ENCODE results near the gene RPS10.
A peak's percentile ranks its signal among the peaks of the same experiment; 100 is the strongest.

RPS10 gene

GRCh38 chr6:34425498-34426410 is at the start of gene RPS10:
TSS of gene RPS10 (minus strand) at chr6:34426069. CDS start at chr6:34425221, 848 bp downstream.
- DNase-seq = peak; percentile 79

GRCh38 chr6:34475238-34475682 is 49.4 kb upstream of the RPS10 start:
- DNase-seq = no peak

GRCh38 chr6:34474754-34475153 is 48.9 kb upstream of the RPS10 start:
- DNase-seq = no peak

GRCh38 chr6:34473967-34474366 is 48.1 kb upstream of the RPS10 start:
- DNase-seq = no peak

GRCh38 chr6:34472425-34472824 is 46.6 kb upstream of the RPS10 start:
- DNase-seq = no peak

GRCh38 chr6:34469499-34469898 is 43.6 kb upstream of the RPS10 start:
- DNase-seq = no peak

- DNase-seq = no peak
Measured at GRCh38 chr6:34468378-34468892, 42.6 kb upstream of the RPS10 start.

- no peak for DNase-seq
Measured at GRCh38 chr6:34466242-34467185, 40.6 kb upstream of the RPS10 start.

- peak; percentile 48 for DNase-seq
Measured at GRCh38 chr6:34465531-34466241, 39.8 kb upstream of the RPS10 start, which contains the start of gene PACSIN1. TSS of gene PACSIN1 (plus strand) at chr6:34466076. CDS start at chr6:34526306, 60,230 bp downstream.

GRCh38 chr6:34463849-34464248 is 38.0 kb upstream of the RPS10 start:
- no peak for DNase-seq

GRCh38 chr6:34463299-34463698 is 37.4 kb upstream of the RPS10 start:
- DNase-seq = no peak

- DNase-seq = peak; percentile 33
Measured at GRCh38 chr6:34462551-34462971, 36.7 kb upstream of the RPS10 start.

- no peak for DNase-seq
Measured at GRCh38 chr6:34462010-34462409, 36.1 kb upstream of the RPS10 start.

GRCh38 chr6:34460796-34461507 is 35.1 kb upstream of the RPS10 start:
- DNase-seq = no peak

GRCh38 chr6:34459899-34460593 is 34.2 kb upstream of the RPS10 start:
- DNase-seq = peak; percentile 7

GRCh38 chr6:34457742-34458735 is 32.2 kb upstream of the RPS10 start:
- no peak for DNase-seq

- DNase-seq = no peak
Measured at GRCh38 chr6:34457382-34457741, 31.5 kb upstream of the RPS10 start.

GRCh38 chr6:34455831-34456230 is 30.0 kb upstream of the RPS10 start:
- no peak for DNase-seq

- DNase-seq = no peak
Measured at GRCh38 chr6:34451192-34451591, 25.3 kb upstream of the RPS10 start.

GRCh38 chr6:34447910-34448309 is 22.0 kb upstream of the RPS10 start:
- DNase-seq = no peak

Measured in NCI-H526 treated with DMSO at 0.1 percent for 48 hours (cell line).